Uterus (tissue), 2 donors: ENCODE results near the gene GRK5.

ENCODE experiments used
- CTCF ChIP-seq, 4 experiments: fragments of 200-600 bp in 2 of 4; fragments of 450-650 bp in 2 of 4; sonication (generic) in 2 of 4; IDR thresholded peaks; one replicate each; pipeline ENCODE4 v1.5.1; 2016 to 2019; ENCODE audit warnings: antibody characterized with exemption in 4 of 4, mild to moderate bottlenecking in 2 of 4, moderate library complexity in 1 of 4
- POLR2A ChIP-seq, 2 donors: fragments of 450-650 bp; IDR thresholded peaks; one replicate each; pipeline ENCODE4 v1.6.1; 2016; ENCODE audit warnings: antibody characterized with exemption in 2 of 2, mild to moderate bottlenecking in 1 of 2, moderate library complexity in 1 of 2

GRCh38 chr10:119478811-119479341, 271.5 kb downstream of the GRK5 start:
- TF ChIP-seq CTCF (IDR thresholded peaks at IDR 0.05) (no peak), POLR2A (IDR thresholded peaks at IDR 0.05) (no peak)
